GM18519 (cell line): Measurements from ENCODE around the gene GARS1.
"Not testable (repeated sequence)": the region's sequence is repeated elsewhere in the genome, so short reads cannot be mapped to it uniquely, and the experiment has no call there.

Source experiments
- ATAC-seq: cut with Tn5 transposase; IDR thresholded peaks from one replicate; pipeline ENCODE4 v1.9.1; 2021; ENCODE audit warnings: mild to moderate bottlenecking, moderate library complexity; ENCODE audit not compliant: unreplicated experiment, low FRiP score

Gene GARS1

GRCh38 chr7:30594540-30595435, at the start of gene GARS1:
Gene GARS1 (plus strand): TSS chr7:30594878. CDS start chr7:30594922, 44 bp downstream.
- ATAC-seq, result peak; percentile 84

GRCh38 chr7:30545791-30546555, 48.7 kb upstream of the GARS1 start:
- no peak for ATAC-seq

GRCh38 chr7:30546596-30546995, 48.1 kb upstream of the GARS1 start:
- no peak for ATAC-seq

- no peak for ATAC-seq
Observed at GRCh38 chr7:30548845-30549244, 45.8 kb upstream of the GARS1 start.

- no peak for ATAC-seq
Observed at GRCh38 chr7:30549931-30550493, 44.7 kb upstream of the GARS1 start.

GRCh38 chr7:30552330-30552729, 42.3 kb upstream of the GARS1 start:
- no peak for ATAC-seq

- no peak for ATAC-seq
Observed at GRCh38 chr7:30553141-30553540, 41.5 kb upstream of the GARS1 start.

- no peak for ATAC-seq
Observed at GRCh38 chr7:30553546-30553945, 41.1 kb upstream of the GARS1 start.

- ATAC-seq, result no peak
Observed at GRCh38 chr7:30555525-30555924, 39.2 kb upstream of the GARS1 start.

- no peak for ATAC-seq
Observed at GRCh38 chr7:30556840-30557239, 37.8 kb upstream of the GARS1 start.

- no peak for ATAC-seq
Observed at GRCh38 chr7:30557245-30557644, 37.4 kb upstream of the GARS1 start.

GRCh38 chr7:30559611-30560010, 35.1 kb upstream of the GARS1 start:
- no peak for ATAC-seq

- ATAC-seq, result no peak
Observed at GRCh38 chr7:30561389-30561788, 33.3 kb upstream of the GARS1 start.

- no peak for ATAC-seq
Observed at GRCh38 chr7:30562498-30562897, 32.2 kb upstream of the GARS1 start.

GRCh38 chr7:30562909-30563308, 31.8 kb upstream of the GARS1 start:
- no peak for ATAC-seq

GRCh38 chr7:30563326-30563942, 31.2 kb upstream of the GARS1 start:
- no peak for ATAC-seq

GRCh38 chr7:30564243-30564892, 30.3 kb upstream of the GARS1 start:
- ATAC-seq, result peak; percentile 59

- no peak for ATAC-seq
Observed at GRCh38 chr7:30566596-30566995, 28.1 kb upstream of the GARS1 start.

- no peak for ATAC-seq
Observed at GRCh38 chr7:30567081-30567480, 27.6 kb upstream of the GARS1 start.

GRCh38 chr7:30570238-30570637, 24.4 kb upstream of the GARS1 start:
- not testable (repeated sequence) for ATAC-seq
